GM13977 (cell line): ENCODE results near the gene GPC5.

Experiments
- DNase-seq: peaks from one replicate; pipeline ENCODE4 v3.0.0; 2012; ENCODE audit warnings: low spot score
- CTCF ChIP-seq: IDR thresholded peaks from 2 replicates; pipeline ENCODE4 v1.5.1; 2012; ENCODE audit warnings: mild to moderate bottlenecking, control low read depth; ENCODE audit not compliant: insufficient read depth; ENCODE audit errors: extremely low read depth, missing control alignments
- in situ Hi-C: fragments of 300-500 bp; cut with MboI; formaldehyde crosslinking; loops from one replicate; pipeline ENCODE4 v1.12.0; 2022; ENCODE audit warnings: low sequenced_read_pairs, low pct_unique_long_range_greater_than_20kb, mixed read lengths, inconsistent platforms; ENCODE audit not compliant: unreplicated experiment

Gene GPC5

GRCh38 chr13:91724591-91724990 lies 326.2 kb downstream of the GPC5 start:
- in situ Hi-C loops = loop anchor here (25.0 kb wide), 1 partner anchor 337 kb away; the partner anchor contains the start of gene GPC5
- no peak for DNase-seq

GRCh38 chr13:91725646-91726045 lies 327.2 kb downstream of the GPC5 start:
- in situ Hi-C loops = no loop called here
- DNase-seq = no peak
- no peak for TF ChIP-seq CTCF

More at GRCh38 chr13:91724591-91724990, 326.2 kb downstream of the GPC5 start:
- TF ChIP-seq CTCF = no peak

GRCh38 chr13:91726671-91727070 lies 328.2 kb downstream of the GPC5 start:
- TF ChIP-seq CTCF = no peak

GRCh38 chr13:91729859-91730258 lies 331.4 kb downstream of the GPC5 start:
- DNase-seq = no peak
- no peak for TF ChIP-seq CTCF
- in situ Hi-C loops = no loop called here

More at GRCh38 chr13:91726671-91727070, 328.2 kb downstream of the GPC5 start:
- in situ Hi-C loops = no loop called here
- no peak for DNase-seq

GRCh38 chr13:91739751-91740150 lies 341.3 kb downstream of the GPC5 start:
- in situ Hi-C loops = no loop called here
- no peak for TF ChIP-seq CTCF
- DNase-seq = no peak

GRCh38 chr13:91740756-91741155 lies 342.3 kb downstream of the GPC5 start:
- DNase-seq = no peak
- in situ Hi-C loops = no loop called here
- TF ChIP-seq CTCF = no peak

- in situ Hi-C loops = no loop called here
- TF ChIP-seq CTCF = no peak
- DNase-seq = no peak
Observed at GRCh38 chr13:91741925-91742324, 343.5 kb downstream of the GPC5 start.
